ENCODE measurements around the gene CHRND. TPM values are rescaled to one million over a fixed set of nuclear protein-coding genes. Genes with fewer than 3 reads are reported as not detected.

Gene CHRND
- total RNA-seq, 4 donors from 2014 or later = not detected

DNA sequence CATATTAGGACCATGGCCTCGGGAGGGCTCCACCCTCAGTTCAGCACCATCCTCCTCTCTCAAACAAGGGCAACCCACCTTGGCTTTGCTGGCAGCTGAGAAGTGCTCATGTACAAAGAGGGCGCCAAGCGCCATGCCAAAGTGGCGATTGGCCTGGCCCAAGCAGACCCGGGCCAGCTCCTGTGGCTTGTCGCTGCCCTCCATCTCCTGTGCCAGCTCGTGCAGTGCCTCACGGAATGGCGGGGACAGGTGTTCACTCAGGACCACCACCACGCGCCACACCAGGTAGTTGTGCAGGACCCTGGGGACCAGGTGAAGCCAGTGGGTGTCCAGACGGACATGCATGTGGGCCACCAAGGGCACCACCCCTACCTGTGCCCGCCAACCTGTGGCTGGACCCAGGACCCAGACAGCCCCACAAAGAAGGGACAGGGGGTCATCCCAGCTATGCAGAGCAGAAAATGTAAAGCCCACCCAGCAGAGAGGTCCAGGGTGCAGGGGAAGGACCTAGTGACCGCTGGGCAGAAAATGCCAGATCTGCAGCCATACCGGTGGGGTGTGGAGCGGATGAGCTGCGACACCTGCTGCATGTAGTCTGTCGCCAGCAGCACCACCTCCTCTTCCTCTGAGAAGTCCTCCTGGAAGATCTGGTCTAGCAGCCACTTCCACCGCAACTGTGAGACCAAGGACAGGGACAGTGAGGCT, 41.9 kb upstream of the CHRND start:
- peak in 1 of 3 donors; percentile 35 for DNase-seq
- no peak overlapping the region for H3K4me3 ChIP-seq
- H3K4me1 ChIP-seq = peaks cover 0 to 20% (median 9%) of the 10 kb centered on the region in 4 donors
- peaks cover 0 to 30% of the 10 kb centered on the region in 2 donors for H3K27me3 ChIP-seq
- TF ChIP-seq POLR2A (IDR thresholded peaks at IDR 0.05) = no peak
- no peak for TF ChIP-seq CTCF (IDR thresholded peaks at IDR 0.05)
- H3K9me3 ChIP-seq = no peaks in the 10 kb centered on the region
- H3K36me3 ChIP-seq = no peaks in the 10 kb centered on the region
- no peak overlapping the region for H3K27ac ChIP-seq

- H3K27me3 ChIP-seq = peaks cover 0 to 30% of the 10 kb centered on the region in 2 donors
- no peak overlapping the region for H3K27ac ChIP-seq
These were observed 41.2 kb upstream of the CHRND start for GRCh38 chr2:232484628-232485347.

GRCh38 chr2:232485348-232485756, 40.6 kb upstream of the CHRND start:
- Histone ChIP-seq H3K4me3 (no peak overlapping the region), H3K9me3 (no peaks in the 10 kb centered on the region), H3K27me3 (peaks cover 0 to 30% of the 10 kb centered on the region in 2 donors), H3K4me1 (peaks cover 0 to 20% (median 9%) of the 10 kb centered on the region in 4 donors), H3K36me3 (no peaks in the 10 kb centered on the region), H3K27ac (no peak overlapping the region)
- TF ChIP-seq CTCF (IDR thresholded peaks at IDR 0.05) (no peak), POLR2A (IDR thresholded peaks at IDR 0.05) (no peak)
- DNase-seq = peak in 1 of 3 donors; percentile 27

More at GRCh38 chr2:232484628-232485347, 41.2 kb upstream of the CHRND start:
- peaks cover 0 to 20% (median 9%) of the 10 kb centered on the region in 4 donors for H3K4me1 ChIP-seq
- H3K36me3 ChIP-seq = no peaks in the 10 kb centered on the region
- no peak for TF ChIP-seq POLR2A (IDR thresholded peaks at IDR 0.05)
- no peak overlapping the region for H3K4me3 ChIP-seq
- no peaks in the 10 kb centered on the region for H3K9me3 ChIP-seq
- DNase-seq = peak in 1 of 3 donors; percentile 16

GRCh38 chr2:232485757-232486557, 40.0 kb upstream of the CHRND start:
- Histone ChIP-seq H3K27ac (no peak overlapping the region), H3K27me3 (peaks cover 0 to 30% of the 10 kb centered on the region in 2 donors), H3K4me1 (peaks cover 0 to 20% (median 9%) of the 10 kb centered on the region in 4 donors), H3K36me3 (no peaks in the 10 kb centered on the region), H3K4me3 (no peak overlapping the region), H3K9me3 (no peaks in the 10 kb centered on the region)
- TF ChIP-seq POLR2A (IDR thresholded peaks at IDR 0.05) (no peak), CTCF (IDR thresholded peaks at IDR 0.05) (no peak)
- DNase-seq = peak in 1 of 3 donors; percentile 31

DNA sequence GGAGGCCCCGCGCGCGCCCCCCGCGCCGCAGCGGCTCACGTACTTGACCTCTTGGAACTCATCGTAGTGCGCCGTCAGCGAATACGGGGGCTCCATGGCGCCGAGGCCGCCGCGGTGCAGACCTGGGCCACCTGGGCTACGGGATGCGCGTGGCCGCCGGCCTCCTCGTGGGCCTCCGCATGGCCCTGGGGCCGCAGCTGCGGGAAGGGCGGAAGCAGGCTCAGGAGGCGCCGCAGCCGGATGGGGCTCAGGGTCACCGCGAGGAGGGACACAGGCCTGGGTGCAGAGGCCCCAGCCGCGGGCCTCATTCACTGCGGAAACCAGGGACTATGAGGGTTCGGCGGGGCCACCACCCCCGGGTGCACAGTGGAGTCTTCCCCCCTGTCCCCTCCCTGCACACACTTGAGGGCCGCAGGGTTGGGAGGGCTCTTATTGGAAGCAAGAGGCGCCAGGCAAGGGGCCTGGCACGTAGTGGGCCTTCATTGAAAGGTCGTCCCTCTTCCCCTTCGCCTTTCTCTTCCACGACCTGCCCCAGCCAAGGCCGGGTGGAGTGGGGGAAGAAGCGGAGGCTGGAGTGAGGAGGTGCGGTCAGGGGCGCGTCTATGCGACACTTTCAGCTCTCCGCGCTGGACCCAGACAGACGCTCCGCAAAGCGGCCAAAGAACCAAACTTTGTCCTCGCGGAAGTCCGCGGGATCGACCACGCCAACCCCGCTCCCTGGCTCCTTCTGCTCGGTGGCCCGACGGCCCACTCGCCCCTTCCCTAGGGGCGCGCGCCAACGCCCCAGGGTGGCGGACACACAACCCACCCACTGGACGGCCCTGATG, 39.2 kb upstream of the CHRND start:
- Histone ChIP-seq H3K27ac (no peak overlapping the region), H3K36me3 (no peaks in the 10 kb centered on the region), H3K4me1 (peaks cover 0 to 20% (median 9%) of the 10 kb centered on the region in 4 donors), H3K9me3 (no peaks in the 10 kb centered on the region), H3K27me3 (peaks cover 0 to 30% of the 10 kb centered on the region in 2 donors), H3K4me3 (peak overlapping the region in 2 of 4 donors; percentile 14 to 32)
- peak in 1 of 3 donors; percentile 29 for DNase-seq
- TF ChIP-seq POLR2A (IDR thresholded peaks at IDR 0.05) = no peak
- TF ChIP-seq CTCF (IDR thresholded peaks at IDR 0.05) = no peak
